Mesodermal cell (in vitro differentiated cells): ENCODE measurements around the gene AGXT2.

ENCODE experiments used
- H3K27ac ChIP-seq: 2 replicates; pipeline ENCODE4 v1.7.0; 2013; ENCODE audit warnings: mild to moderate bottlenecking, low read depth, low read length, moderate library complexity; ENCODE audit not compliant: severe bottlenecking
- H3K36me3 ChIP-seq: 2 replicates; pipeline ENCODE4 v1.7.1; 2013; ENCODE audit warnings: mild to moderate bottlenecking, low read length, moderate library complexity; ENCODE audit not compliant: control insufficient read depth, insufficient read depth
- H3K4me1 ChIP-seq: one replicate; pipeline ENCODE4 v1.7.1; 2013; ENCODE audit warnings: mild to moderate bottlenecking, low read length; ENCODE audit not compliant: insufficient read depth, control insufficient read depth, poor library complexity, severe bottlenecking
- H3K4me3 ChIP-seq: 2 replicates; pipeline ENCODE4 v1.7.0; 2013; ENCODE audit warnings: low read length, control low read depth, mild to moderate bottlenecking; ENCODE audit not compliant: insufficient read depth, poor library complexity, severe bottlenecking; ENCODE audit errors: extremely low read depth
- H3K9me3 ChIP-seq: 2 replicates; pipeline ENCODE4 v1.7.1; 2013; ENCODE audit warnings: mild to moderate bottlenecking, low read length, moderate library complexity; ENCODE audit not compliant: control insufficient read depth
- WGBS, 2 experiments: methylation state at CpG; one replicate each; pipeline ENCODE4 v1.1.5; 2013; ENCODE audit warnings: missing lambda C conversion rate in 2 of 2; ENCODE audit not compliant: insufficient coverage in 2 of 2; 5-methylcytosine and 5-hydroxymethylcytosine counted together

Gene AGXT2

DNA sequence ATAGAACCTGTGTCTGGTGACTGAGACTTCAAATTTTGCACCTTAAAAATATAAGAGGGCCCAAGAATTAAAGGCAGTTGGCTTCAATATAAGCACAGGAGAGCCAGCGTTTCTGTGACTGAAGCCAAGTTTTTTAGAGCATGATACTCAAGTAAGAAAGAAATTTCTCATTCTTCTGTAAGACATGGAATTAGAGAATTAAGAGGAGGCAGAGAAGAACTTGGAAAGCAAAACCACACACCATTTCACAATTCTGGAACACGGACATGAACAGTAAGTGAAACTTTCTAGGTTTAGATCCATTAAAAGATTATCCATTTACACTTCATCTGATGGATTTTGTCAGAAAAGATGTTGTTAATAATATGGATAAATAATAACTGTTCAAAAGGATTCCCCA, 8.9 kb upstream of the AGXT2 start:
- 83% methylated on average over 1 of the region's 2 CpGs; no CpG with 5 or more reads in 1 of the 2 experiments for WGBS, 2 experiments

DNA sequence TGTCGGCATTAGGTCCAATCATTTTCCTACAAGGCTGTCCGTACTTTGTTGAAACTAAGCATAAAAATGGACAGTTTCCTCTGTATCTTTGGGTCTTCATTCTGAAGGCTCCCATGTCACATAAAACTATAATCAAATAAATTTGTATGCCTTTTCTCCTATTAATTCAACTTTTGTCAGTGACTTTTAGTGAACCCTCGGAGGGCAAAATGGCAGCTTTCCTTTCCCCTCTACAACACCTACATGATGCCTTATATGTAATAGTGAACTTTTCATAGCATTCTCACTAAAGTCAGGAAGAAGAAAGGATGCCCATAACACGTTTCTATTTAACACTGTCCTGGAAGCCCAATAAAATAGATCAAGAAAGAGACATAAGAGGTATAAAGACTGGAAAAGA, 5.1 kb upstream of the AGXT2 start:
- Histone ChIP-seq H3K9me3 (no peaks in the 10 kb centered on the region), H3K36me3 (no peaks in the 10 kb centered on the region), H3K27ac (no peak overlapping the region), H3K4me3 (no peak overlapping the region), H3K4me1 (no peaks in the 10 kb centered on the region)
- 86 to 100% methylated on average over 1 to 2 of the region's 4 CpGs for WGBS, 2 experiments

More for the DNA sequence above, 8.9 kb upstream of the AGXT2 start:
- Histone ChIP-seq H3K36me3 (no peaks in the 10 kb centered on the region), H3K4me1 (no peaks in the 10 kb centered on the region), H3K4me3 (no peak overlapping the region), H3K9me3 (no peaks in the 10 kb centered on the region), H3K27ac (no peak overlapping the region)

DNA sequence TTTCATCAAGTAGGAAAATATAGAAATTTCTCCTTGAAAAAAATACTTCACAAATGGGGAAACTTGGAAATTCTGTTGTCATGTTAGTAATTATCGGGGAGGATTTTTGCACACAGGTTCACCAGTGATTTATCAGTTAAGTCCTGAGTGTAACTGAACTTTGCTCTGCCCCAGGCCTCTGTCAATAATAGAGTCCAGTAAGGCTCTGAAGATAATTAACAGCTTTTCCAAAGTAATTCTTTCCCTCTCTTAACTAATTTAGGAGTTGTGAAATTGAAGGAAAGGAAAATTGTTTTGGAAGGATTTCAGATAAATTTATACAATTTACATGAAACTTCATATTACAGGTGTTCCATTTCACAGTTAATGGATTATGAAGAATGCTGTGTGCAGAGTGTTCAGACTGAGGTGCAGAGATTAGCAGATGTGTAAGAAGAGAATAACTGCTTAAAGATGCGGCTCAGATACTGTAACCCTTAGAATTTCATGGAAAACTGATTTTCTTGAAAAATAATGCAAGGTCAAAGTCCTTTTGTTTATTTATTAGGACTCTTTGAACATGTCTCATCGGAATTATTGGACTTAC, 2.9 kb upstream of the AGXT2 start:
- no peak overlapping the region for H3K4me3 ChIP-seq
- no peaks in the 10 kb centered on the region for H3K9me3 ChIP-seq
- H3K4me1 ChIP-seq = no peaks in the 10 kb centered on the region
- no peak overlapping the region for H3K27ac ChIP-seq
- WGBS, 2 experiments = 89 to 93% methylated on average over 2 to 3 of the region's 3 CpGs
- no peaks in the 10 kb centered on the region for H3K36me3 ChIP-seq

DNA sequence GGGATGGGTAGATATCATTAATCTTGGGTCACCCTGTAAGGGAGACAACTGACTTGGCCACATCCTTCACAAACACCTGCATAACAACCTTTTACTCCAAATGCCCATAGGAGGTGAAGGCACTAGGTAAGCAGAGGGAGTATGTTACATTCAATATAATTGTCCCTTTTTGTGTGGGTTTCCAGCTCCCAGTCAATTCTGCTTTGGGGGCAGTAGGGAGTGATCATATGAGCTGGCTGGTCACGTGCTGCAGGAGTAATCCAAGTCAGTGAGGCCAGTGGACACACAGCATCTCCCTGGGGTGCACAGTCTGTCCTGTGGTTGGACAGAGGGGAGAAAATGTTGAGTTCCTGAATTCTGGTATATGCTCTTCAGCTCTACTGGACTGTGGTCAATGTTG, 1.2 kb upstream of the AGXT2 start:
- Histone ChIP-seq H3K9me3 (no peaks in the 10 kb centered on the region), H3K4me1 (no peaks in the 10 kb centered on the region), H3K4me3 (no peak overlapping the region), H3K36me3 (no peaks in the 10 kb centered on the region), H3K27ac (no peak overlapping the region)
- WGBS, 2 experiments = 86% methylated on average over 1 of the region's 1 CpG; no CpG with 5 or more reads in 1 of the 2 experiments

DNA sequence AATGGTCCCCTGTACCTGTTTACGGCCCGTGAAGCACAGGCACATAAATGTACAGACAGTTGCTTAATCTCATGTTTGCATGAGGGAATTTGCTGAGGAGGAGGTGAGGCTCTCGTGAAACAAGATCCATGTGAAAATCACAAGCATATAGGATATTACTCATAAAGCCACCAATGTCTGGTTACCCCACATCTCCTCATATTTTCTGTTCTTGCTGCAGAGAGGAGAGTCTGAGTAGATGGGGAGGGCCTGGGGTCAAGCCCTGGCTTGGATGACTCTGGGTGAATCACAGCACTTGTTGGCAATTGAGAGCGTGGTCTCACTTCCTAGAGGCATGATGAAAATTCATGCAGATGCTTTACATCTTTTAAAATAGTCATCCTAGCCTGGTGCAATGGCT, 975 bp downstream of the AGXT2 start:
- Histone ChIP-seq H3K4me3 (no peak overlapping the region), H3K4me1 (no peaks in the 10 kb centered on the region), H3K9me3 (no peaks in the 10 kb centered on the region), H3K36me3 (no peaks in the 10 kb centered on the region), H3K27ac (no peak overlapping the region)
- WGBS, 2 experiments = 92 to 93% methylated on average over 2 to 3 of the region's 4 CpGs

DNA sequence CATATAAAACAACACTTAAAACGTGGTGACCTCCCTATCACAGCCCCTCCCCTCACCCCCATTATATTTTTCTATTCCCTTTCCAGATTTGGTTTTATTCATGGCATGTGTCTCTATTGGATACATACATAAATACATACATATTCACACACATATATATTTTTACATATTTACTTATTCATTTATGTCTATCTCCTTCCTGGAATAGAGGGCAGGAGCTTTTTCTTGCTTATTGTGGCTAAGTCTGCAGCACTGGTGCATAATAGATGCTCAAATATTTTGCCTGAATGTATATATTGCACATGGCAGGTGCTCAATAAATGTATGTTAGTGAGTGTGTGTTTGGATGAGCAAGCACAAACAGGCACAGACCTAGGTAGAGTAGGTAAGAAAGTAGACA, 2.5 kb downstream of the AGXT2 start:
- H3K4me3 ChIP-seq = no peak overlapping the region
- H3K27ac ChIP-seq = no peak overlapping the region
- H3K36me3 ChIP-seq = no peaks in the 10 kb centered on the region
- no peaks in the 10 kb centered on the region for H3K9me3 ChIP-seq
- H3K4me1 ChIP-seq = no peaks in the 10 kb centered on the region
- no CpG with 5 or more reads among the region's 1 CpG for WGBS, 2 experiments

DNA sequence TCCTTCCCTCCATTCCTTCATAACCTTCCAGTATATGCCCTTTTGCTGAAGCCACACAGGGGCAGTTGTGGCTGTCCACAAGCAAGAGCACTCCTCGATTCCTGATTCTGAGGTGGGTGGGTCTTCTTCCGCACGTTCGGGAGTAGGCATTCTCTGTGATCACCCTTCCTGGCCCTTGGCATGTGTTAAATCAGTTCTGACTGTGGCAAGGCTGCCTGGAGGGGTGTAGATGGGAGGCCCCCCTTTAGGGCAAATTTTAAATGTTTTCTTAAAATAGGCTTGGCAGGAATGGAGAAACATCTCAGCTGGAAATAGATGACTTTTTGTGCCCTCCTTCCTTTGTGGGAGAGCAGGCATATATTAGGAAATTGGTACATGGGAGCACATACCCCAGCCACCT, 3.1 kb downstream of the AGXT2 start:
- Histone ChIP-seq H3K4me3 (no peak overlapping the region), H3K9me3 (no peaks in the 10 kb centered on the region), H3K4me1 (no peaks in the 10 kb centered on the region), H3K27ac (no peak overlapping the region), H3K36me3 (no peaks in the 10 kb centered on the region)
- WGBS, 2 experiments = 80 to 100% methylated on average over 1 of the region's 4 CpGs

GRCh38 chr5:35042781-35043180, 5.0 kb downstream of the AGXT2 start:
- no peak overlapping the region for H3K27ac ChIP-seq
- H3K4me3 ChIP-seq = no peak overlapping the region
- H3K4me1 ChIP-seq = no peaks in the 10 kb centered on the region
- 33% methylated on average over 1 of the region's 4 CpGs; no CpG with 5 or more reads in 1 of the 2 experiments for WGBS, 2 experiments
- no peaks in the 10 kb centered on the region for H3K9me3 ChIP-seq
- H3K36me3 ChIP-seq = no peaks in the 10 kb centered on the region

DNA sequence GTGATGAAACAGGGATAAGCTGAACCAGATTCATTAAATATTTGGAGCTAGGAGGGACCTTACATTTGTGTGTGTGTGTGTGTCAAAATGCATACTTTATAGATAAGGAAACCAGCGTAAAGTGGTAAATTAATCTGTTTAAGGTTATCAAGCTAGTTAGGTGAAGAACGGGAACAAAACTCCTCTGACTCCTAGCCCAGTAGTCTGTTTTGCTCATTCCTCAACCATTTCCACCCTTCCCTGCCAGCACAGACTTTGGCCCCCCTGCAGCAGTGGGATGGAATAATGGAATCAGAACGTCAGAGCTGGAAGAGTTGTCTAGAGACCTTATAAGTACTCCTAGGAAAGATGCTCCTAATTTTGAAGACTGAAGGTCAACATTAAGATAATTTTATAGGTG, 6.5 kb downstream of the AGXT2 start:
- WGBS, 2 experiments = 38% methylated on average over 1 of the region's 3 CpGs; no CpG with 5 or more reads in 1 of the 2 experiments
- H3K9me3 ChIP-seq = no peaks in the 10 kb centered on the region
- H3K4me1 ChIP-seq = no peaks in the 10 kb centered on the region
- H3K4me3 ChIP-seq = no peak overlapping the region
- no peaks in the 10 kb centered on the region for H3K36me3 ChIP-seq
- H3K27ac ChIP-seq = no peak overlapping the region

GRCh38 chr5:35038891-35039290, 8.9 kb downstream of the AGXT2 start:
- H3K4me1 ChIP-seq = no peaks in the 10 kb centered on the region
- no peaks in the 10 kb centered on the region for H3K36me3 ChIP-seq
- WGBS, 2 experiments = 60 to 82% methylated on average over 1 to 2 of the region's 2 CpGs
- H3K27ac ChIP-seq = no peak overlapping the region
- H3K9me3 ChIP-seq = no peaks in the 10 kb centered on the region
- no peak overlapping the region for H3K4me3 ChIP-seq

DNA sequence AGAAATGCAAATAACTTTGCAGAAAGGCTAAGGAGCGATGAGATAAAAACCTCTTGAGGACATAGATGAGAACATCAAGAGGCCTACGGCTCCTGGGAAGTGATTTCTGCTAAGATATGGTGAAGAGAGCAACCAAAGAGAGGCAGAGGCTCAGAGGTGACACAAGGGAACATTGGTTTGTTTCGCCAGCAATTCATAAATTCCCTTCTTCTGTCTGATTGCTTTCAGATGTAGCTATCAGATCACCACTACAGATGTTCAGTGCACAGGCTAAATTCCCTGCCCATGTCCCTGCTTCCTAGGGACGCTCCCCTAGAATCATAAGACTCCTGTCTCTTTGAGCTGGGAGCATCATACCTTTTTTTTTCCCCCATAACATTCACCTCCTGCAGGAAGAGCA, 11.2 kb downstream of the AGXT2 start:
- 87 to 100% methylated on average over 1 to 4 of the region's 4 CpGs for WGBS, 2 experiments
- H3K4me1 ChIP-seq = no peaks in the 10 kb centered on the region
- no peak overlapping the region for H3K4me3 ChIP-seq

More for the DNA sequence above, 11.2 kb downstream of the AGXT2 start:
- no peak overlapping the region for H3K27ac ChIP-seq
- no peaks in the 10 kb centered on the region for H3K36me3 ChIP-seq
- no peaks in the 10 kb centered on the region for H3K9me3 ChIP-seq
